Stimulated activated CD4-positive, alpha-beta T cell treated with anti-CD3 and anti-CD28 coated beads, Interleukin-2, amount 100 ng/mL, for 4 hours (primary cell): Measurements from ENCODE around the gene TLE1.

Experiments used
- DNase-seq: peaks from one replicate; pipeline ENCODE4 v3.0.0-alpha.2; 2020; ENCODE audit warnings: low read depth

TLE1 gene

GRCh38 chr9:81573415-81574321 is 115.7 kb downstream of the TLE1 start:
- DNase-seq: no peak

- DNase-seq: no peak
Measured at GRCh38 chr9:81570083-81570482, 119.3 kb downstream of the TLE1 start.

- no peak for DNase-seq
Measured at GRCh38 chr9:81566074-81566698, 123.2 kb downstream of the TLE1 start.

GRCh38 chr9:81565609-81566008 is 123.7 kb downstream of the TLE1 start:
- DNase-seq: no peak

- DNase-seq: no peak
Measured at GRCh38 chr9:81565144-81565543, 124.2 kb downstream of the TLE1 start.

- no peak for DNase-seq
Measured at GRCh38 chr9:81564632-81565031, 124.7 kb downstream of the TLE1 start.

- no peak for DNase-seq
Measured at GRCh38 chr9:81563739-81564138, 125.6 kb downstream of the TLE1 start.

- DNase-seq: no peak
Measured at GRCh38 chr9:81563020-81563407, 126.3 kb downstream of the TLE1 start.

- no peak for DNase-seq
Measured at GRCh38 chr9:81562231-81563019, 126.9 kb downstream of the TLE1 start.

GRCh38 chr9:81560851-81561732 is 128.3 kb downstream of the TLE1 start:
- DNase-seq: no peak

GRCh38 chr9:81559709-81560108 is 129.6 kb downstream of the TLE1 start:
- DNase-seq: no peak

GRCh38 chr9:81559197-81559596 is 130.2 kb downstream of the TLE1 start:
- no peak for DNase-seq

GRCh38 chr9:81558091-81558830 is 131.1 kb downstream of the TLE1 start:
- no peak for DNase-seq

GRCh38 chr9:81557452-81558090 is 131.8 kb downstream of the TLE1 start:
- DNase-seq: no peak

- DNase-seq: no peak
Measured at GRCh38 chr9:81556923-81557322, 132.4 kb downstream of the TLE1 start.

GRCh38 chr9:81552581-81552991 is 136.8 kb downstream of the TLE1 start:
- DNase-seq: no peak

- DNase-seq: no peak
Measured at GRCh38 chr9:81550207-81550583, 139.2 kb downstream of the TLE1 start.

GRCh38 chr9:81549500-81550206 is 139.7 kb downstream of the TLE1 start:
- no peak for DNase-seq

GRCh38 chr9:81548911-81549310 is 140.4 kb downstream of the TLE1 start:
- DNase-seq: no peak

GRCh38 chr9:81546489-81546888 is 142.9 kb downstream of the TLE1 start:
- no peak for DNase-seq
